ENCODE results near the gene ATXN1L.
"Not testable (repeated sequence)": the region's sequence is repeated elsewhere in the genome, so short reads cannot be mapped to it uniquely, and the experiment has no call there.

DNA sequence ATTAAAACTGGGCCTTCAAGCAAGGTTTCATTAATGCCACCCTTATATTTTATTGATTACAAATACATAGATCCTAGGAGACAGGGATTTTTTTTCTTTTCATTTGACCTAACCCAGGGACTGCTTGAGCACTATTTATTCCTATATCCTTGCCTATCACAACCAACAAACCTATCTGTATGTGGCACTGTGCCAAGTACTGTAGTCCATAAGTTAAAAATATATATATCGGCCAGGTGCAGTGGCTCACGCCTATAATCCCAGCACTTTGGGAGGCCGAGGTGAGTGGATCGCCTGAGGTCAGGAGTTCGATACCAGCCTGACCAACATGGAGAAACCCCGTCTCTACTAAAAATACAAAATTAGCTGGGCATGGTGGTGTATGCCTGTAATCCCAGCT, 21.4 kb downstream of the ATXN1L start:
- TF ChIP-seq, protein P1, sequence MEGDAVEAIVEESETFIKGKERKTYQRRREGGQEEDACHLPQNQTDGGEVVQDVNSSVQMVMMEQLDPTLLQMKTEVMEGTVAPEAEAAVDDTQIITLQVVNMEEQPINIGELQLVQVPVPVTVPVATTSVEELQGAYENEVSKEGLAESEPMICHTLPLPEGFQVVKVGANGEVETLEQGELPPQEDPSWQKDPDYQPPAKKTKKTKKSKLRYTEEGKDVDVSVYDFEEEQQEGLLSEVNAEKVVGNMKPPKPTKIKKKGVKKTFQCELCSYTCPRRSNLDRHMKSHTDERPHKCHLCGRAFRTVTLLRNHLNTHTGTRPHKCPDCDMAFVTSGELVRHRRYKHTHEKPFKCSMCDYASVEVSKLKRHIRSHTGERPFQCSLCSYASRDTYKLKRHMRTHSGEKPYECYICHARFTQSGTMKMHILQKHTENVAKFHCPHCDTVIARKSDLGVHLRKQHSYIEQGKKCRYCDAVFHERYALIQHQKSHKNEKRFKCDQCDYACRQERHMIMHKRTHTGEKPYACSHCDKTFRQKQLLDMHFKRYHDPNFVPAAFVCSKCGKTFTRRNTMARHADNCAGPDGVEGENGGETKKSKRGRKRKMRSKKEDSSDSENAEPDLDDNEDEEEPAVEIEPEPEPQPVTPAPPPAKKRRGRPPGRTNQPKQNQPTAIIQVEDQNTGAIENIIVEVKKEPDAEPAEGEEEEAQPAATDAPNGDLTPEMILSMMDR (IDR thresholded peaks at IDR 0.05), result not testable (repeated sequence)
- not testable (repeated sequence) for TF ChIP-seq POLR2A (IDR thresholded peaks at IDR 0.05)
